Colonic mucosa (tissue), 4 donors: ENCODE data around the gene THAP9. TPM values are rescaled to one million over a fixed set of nuclear protein-coding genes. Genes with fewer than 3 reads are reported as not detected.

Experiments used
- DNase-seq: peaks from one replicate; pipeline ENCODE4 v3.0.0-alpha.2; 2020
- H3K27ac ChIP-seq: fragments of 200-600 bp; one replicate; pipeline ENCODE4 v1.8.0; 2021
- H3K27me3 ChIP-seq: fragments of 200-600 bp; one replicate; pipeline ENCODE4 v1.8.0; 2021
- H3K36me3 ChIP-seq: fragments of 200-600 bp; one replicate; pipeline ENCODE4 v1.8.0; 2021
- H3K4me1 ChIP-seq: fragments of 200-600 bp; one replicate; pipeline ENCODE4 v1.8.0; 2021; ENCODE audit warnings: mild to moderate bottlenecking
- H3K4me3 ChIP-seq: fragments of 200-600 bp; one replicate; pipeline ENCODE4 v1.8.0; 2021
- H3K9ac ChIP-seq, 2 donors: one replicate each; pipeline ENCODE4 v1.7.0; 2013; ENCODE audit warnings: control low read depth in 2 of 2, low read depth in 2 of 2, low read length in 2 of 2
- H3K9me3 ChIP-seq: fragments of 200-600 bp; one replicate; pipeline ENCODE4 v1.8.0; 2021
- CTCF ChIP-seq: fragments of 200-600 bp; IDR thresholded peaks from one replicate; pipeline ENCODE4 v1.8.0; 2022; ENCODE audit warnings: antibody characterized with exemption, mild to moderate bottlenecking
- intact Hi-C: fragments of 100-400 bp; cut with DNase I; formaldehyde crosslinking; loops from one replicate; pipeline ENCODE4 v1.14.1; 2022
- total RNA-seq, 2 donors: library from RNA; stranded (reverse); fragmentation: NEBNext Ultra II Directional in 1 of 2; extraction: Animal tissue kit (Norgen Biotek cat#: 25700) in 1 of 2; gene quantifications; one replicate each; pipeline ENCODE4 v1.2.1, GENCODE V29; 2021
- donor health status: healthy.
- donor health status: DM: no; HTN: no; CAD: no.
- donor health status: DM: no; HTN: no; CAD: no.

THAP9 gene
- total RNA-seq, 2 donors from 2014 or later = 3.5 to 4.6 TPM

DNA sequence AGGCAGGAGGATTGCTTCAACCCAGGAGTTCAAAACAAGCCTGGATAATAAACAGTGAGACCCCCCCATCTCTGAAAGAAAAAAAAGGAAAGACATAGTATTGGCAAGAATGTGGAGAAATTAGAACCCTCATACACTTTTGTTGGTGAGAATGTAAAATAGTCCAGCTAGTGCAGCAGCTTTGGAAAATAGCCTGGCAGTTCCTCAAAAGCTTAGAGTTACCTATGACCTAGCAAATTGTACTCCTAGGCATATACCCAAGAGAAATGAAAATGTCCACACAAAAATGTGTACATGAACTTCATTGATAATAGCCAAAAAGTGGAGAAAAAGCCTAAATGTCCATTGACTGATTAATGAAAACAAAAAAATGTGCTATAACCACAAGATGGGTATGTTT is 21.3 kb downstream of the THAP9 start:
- H3K27ac ChIP-seq = no peak overlapping the region
- no peaks in the 10 kb centered on the region for H3K36me3 ChIP-seq
- intact Hi-C loops = no loop called here
- no peaks in the 10 kb centered on the region for H3K9me3 ChIP-seq
- no peak for TF ChIP-seq CTCF
- no peaks in the 10 kb centered on the region for H3K4me1 ChIP-seq
- no peaks in the 10 kb centered on the region for H3K27me3 ChIP-seq
- H3K9ac ChIP-seq = no peak overlapping the region
- DNase-seq = no peak
- no peak overlapping the region for H3K4me3 ChIP-seq

GRCh38 chr4:82930848-82931755 is 30.6 kb downstream of the THAP9 start:
- no peak for TF ChIP-seq CTCF
- H3K27me3 ChIP-seq = no peaks in the 10 kb centered on the region
- H3K4me3 ChIP-seq = no peak overlapping the region
- intact Hi-C loops = no loop called here
- no peaks in the 10 kb centered on the region for H3K9me3 ChIP-seq
- H3K27ac ChIP-seq = no peak overlapping the region
- H3K4me1 ChIP-seq = no peaks in the 10 kb centered on the region
- no peak overlapping the region for H3K9ac ChIP-seq
- no peaks in the 10 kb centered on the region for H3K36me3 ChIP-seq
- no peak for DNase-seq

- Histone ChIP-seq H3K27me3 (no peaks in the 10 kb centered on the region), H3K4me3 (no peak overlapping the region), H3K36me3 (peaks cover 4% of the 10 kb centered on the region), H3K9ac (no peak overlapping the region), H3K9me3 (no peaks in the 10 kb centered on the region), H3K4me1 (no peaks in the 10 kb centered on the region), H3K27ac (no peak overlapping the region)
- intact Hi-C loops = no loop called here
- no peak for TF ChIP-seq CTCF
- no peak for DNase-seq
Measured at GRCh38 chr4:82934441-82934840, 33.9 kb downstream of the THAP9 start.

DNA sequence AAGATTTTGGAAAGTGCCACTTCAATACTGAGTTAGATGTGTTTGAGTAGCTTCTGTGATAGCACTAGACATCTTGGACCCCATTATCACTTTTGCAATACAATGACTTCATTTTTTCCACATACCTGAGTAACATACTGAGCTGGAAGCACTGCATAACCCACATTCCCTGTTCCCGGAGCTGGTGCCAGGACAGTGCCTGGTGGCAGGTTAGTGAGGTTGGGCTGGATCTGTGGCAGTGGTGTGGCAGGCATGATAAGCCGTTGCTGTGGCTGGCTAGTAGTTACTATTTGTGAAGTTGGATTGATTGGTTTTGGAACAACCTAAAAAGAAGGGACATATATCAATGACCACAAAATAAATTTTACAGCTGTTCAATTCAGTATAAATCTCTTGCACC is 38.9 kb downstream of the THAP9 start:
- intact Hi-C loops = no loop called here
- no peaks in the 10 kb centered on the region for H3K27me3 ChIP-seq
- no peak overlapping the region for H3K9ac ChIP-seq
- TF ChIP-seq CTCF = no peak
- peaks cover 4% of the 10 kb centered on the region for H3K36me3 ChIP-seq
- no peaks in the 10 kb centered on the region for H3K4me1 ChIP-seq
- DNase-seq = no peak
- H3K9me3 ChIP-seq = no peaks in the 10 kb centered on the region
- no peak overlapping the region for H3K4me3 ChIP-seq
- H3K27ac ChIP-seq = no peak overlapping the region

DNA sequence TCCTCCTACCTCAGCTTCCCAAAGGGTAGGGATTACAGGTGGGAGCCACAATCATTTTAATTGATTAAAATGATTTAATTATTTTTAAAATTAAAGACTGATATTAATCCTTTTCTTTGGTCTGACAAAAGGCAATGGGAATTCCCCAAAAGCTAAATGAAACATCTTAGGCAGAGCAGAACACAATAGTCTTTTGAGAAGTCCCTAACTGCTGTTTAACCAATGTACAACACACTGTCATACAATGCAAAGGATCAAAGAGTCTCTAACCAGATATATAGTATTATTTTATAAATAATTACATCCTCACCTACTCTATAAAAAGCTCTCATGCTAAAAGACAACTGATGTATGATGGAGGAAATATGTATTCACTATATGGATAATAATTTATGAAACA is 47.0 kb downstream of the THAP9 start:
- no peaks in the 10 kb centered on the region for H3K9me3 ChIP-seq
- no peak overlapping the region for H3K9ac ChIP-seq
- intact Hi-C loops = no loop called here
- H3K27me3 ChIP-seq = no peaks in the 10 kb centered on the region
- no peak for DNase-seq
- no peak for TF ChIP-seq CTCF
- no peaks in the 10 kb centered on the region for H3K4me1 ChIP-seq
- H3K4me3 ChIP-seq = no peak overlapping the region
- H3K27ac ChIP-seq = no peak overlapping the region
- no peaks in the 10 kb centered on the region for H3K36me3 ChIP-seq
